ENCODE measurements around the gene CIROP.

Gene CIROP

DNA sequence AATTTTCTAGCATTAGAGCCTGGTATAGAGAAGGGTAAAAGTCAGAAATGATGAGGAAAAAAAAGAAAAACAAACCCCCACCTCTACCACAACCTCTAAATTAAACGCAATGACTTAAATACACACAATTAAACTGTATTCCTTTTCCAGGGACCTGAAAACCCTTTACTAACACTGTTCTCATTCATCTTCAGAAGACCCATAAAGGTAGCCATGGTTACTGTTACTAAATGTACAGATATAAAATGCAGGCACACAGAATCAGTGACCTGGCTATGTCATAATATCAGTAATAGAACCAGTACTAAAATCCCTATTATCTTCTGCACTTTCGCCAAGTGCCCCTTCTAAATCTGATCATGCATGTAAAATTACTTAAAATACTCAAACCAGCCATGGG lies 11.3 kb downstream of the CIROP start:
- Histone ChIP-seq H3K79me2 (ENCODE audit: insufficient read depth, low read length) (peaks cover 30% of the 10 kb centered on the region), H3K4me3 (ENCODE audit: low read depth, low read length, poor library complexity, severe bottlenecking) (peak overlapping the region; percentile 73), H3K9ac (ENCODE audit: low read length) (peak overlapping the region; percentile 83), H3F3A (ENCODE audit: insufficient read depth, low read length) (no peaks in the 10 kb centered on the region), H2AFZ (ENCODE audit: low read length) (no peak overlapping the region), H3K27ac (ENCODE audit: low read depth, low read length, poor library complexity, severe bottlenecking) (no peak overlapping the region), H4K20me1 (ENCODE audit: insufficient read depth, low read length) (no peaks in the 10 kb centered on the region), H3K4me1 (ENCODE audit: insufficient read depth, low read length, severe bottlenecking) (peaks cover 25% of the 10 kb centered on the region), H3K4me2 (ENCODE audit: low read length) (peak overlapping the region; percentile 93), H3K9me3 (ENCODE audit: low read length) (no peaks in the 10 kb centered on the region), H3K36me3 (ENCODE audit: insufficient read depth, low read length) (peaks cover 69% of the 10 kb centered on the region), H3K9me2 (ENCODE audit: low read depth, low read length) (no peaks in the 10 kb centered on the region), H3K27me3 (ENCODE audit: insufficient read depth, low read length) (no peaks in the 10 kb centered on the region)
- TF ChIP-seq EZH2 (IDR thresholded peaks at IDR 0.05; ENCODE audit: borderline replicate concordance, low read length): no peak
- TF ChIP-seq, protein P1, sequence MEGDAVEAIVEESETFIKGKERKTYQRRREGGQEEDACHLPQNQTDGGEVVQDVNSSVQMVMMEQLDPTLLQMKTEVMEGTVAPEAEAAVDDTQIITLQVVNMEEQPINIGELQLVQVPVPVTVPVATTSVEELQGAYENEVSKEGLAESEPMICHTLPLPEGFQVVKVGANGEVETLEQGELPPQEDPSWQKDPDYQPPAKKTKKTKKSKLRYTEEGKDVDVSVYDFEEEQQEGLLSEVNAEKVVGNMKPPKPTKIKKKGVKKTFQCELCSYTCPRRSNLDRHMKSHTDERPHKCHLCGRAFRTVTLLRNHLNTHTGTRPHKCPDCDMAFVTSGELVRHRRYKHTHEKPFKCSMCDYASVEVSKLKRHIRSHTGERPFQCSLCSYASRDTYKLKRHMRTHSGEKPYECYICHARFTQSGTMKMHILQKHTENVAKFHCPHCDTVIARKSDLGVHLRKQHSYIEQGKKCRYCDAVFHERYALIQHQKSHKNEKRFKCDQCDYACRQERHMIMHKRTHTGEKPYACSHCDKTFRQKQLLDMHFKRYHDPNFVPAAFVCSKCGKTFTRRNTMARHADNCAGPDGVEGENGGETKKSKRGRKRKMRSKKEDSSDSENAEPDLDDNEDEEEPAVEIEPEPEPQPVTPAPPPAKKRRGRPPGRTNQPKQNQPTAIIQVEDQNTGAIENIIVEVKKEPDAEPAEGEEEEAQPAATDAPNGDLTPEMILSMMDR (IDR thresholded peaks at IDR 0.05; ENCODE audit: low read length): no peak

DNA sequence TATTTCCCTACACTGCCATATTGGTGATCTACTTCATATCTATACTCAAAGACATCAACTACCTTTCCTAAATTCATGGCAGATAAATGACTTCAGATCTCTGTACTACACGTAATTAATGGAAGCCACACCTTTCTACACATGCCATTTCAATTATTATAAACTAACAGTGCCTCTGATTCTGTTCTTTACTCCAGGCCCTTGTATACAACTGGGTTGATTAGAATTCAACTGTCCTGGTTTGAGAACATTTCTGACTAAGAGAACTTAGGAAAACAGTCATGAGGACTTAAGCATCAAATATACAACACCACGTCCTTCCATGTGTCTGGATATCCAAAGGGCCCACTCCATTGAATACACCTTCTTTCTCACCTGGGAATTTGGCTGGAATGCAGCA lies 11.7 kb downstream of the CIROP start:
- peak overlapping the region; percentile 73 for H3K4me3 ChIP-seq (ENCODE audit: low read depth, low read length, poor library complexity, severe bottlenecking)
- peaks cover 25% of the 10 kb centered on the region for H3K4me1 ChIP-seq (ENCODE audit: insufficient read depth, low read length, severe bottlenecking)
- H3K9ac ChIP-seq (ENCODE audit: low read length): peak overlapping the region; percentile 9; the same call in 1 of the 2 replicates
- no peaks in the 10 kb centered on the region for H4K20me1 ChIP-seq (ENCODE audit: insufficient read depth, low read length)
- no peaks in the 10 kb centered on the region for H3K9me2 ChIP-seq (ENCODE audit: low read depth, low read length)
- no peak overlapping the region for H3K27ac ChIP-seq (ENCODE audit: low read depth, low read length, poor library complexity, severe bottlenecking)
- peaks cover 69% of the 10 kb centered on the region for H3K36me3 ChIP-seq (ENCODE audit: insufficient read depth, low read length)
- TF ChIP-seq, protein P1 (IDR thresholded peaks at IDR 0.05; ENCODE audit: low read length): no peak
- TF ChIP-seq EZH2 (IDR thresholded peaks at IDR 0.05; ENCODE audit: borderline replicate concordance, low read length): no peak
- peaks cover 30% of the 10 kb centered on the region for H3K79me2 ChIP-seq (ENCODE audit: insufficient read depth, low read length)
- H3K9me3 ChIP-seq (ENCODE audit: low read length): no peaks in the 10 kb centered on the region
- no peaks in the 10 kb centered on the region for H3K27me3 ChIP-seq (ENCODE audit: insufficient read depth, low read length)
- no peaks in the 10 kb centered on the region for H3F3A ChIP-seq (ENCODE audit: insufficient read depth, low read length)
- H2AFZ ChIP-seq (ENCODE audit: low read length): no peak overlapping the region
- H3K4me2 ChIP-seq (ENCODE audit: low read length): peak overlapping the region; percentile 93

GRCh38 chr14:23091294-23092225 lies 13.2 kb downstream of the CIROP start:
- peaks cover 68% of the 10 kb centered on the region for H3K36me3 ChIP-seq (ENCODE audit: insufficient read depth, low read length)

More at GRCh38 chr14:23091294-23092225, 13.2 kb downstream of the CIROP start:
- Histone ChIP-seq H3F3A (ENCODE audit: insufficient read depth, low read length) (no peaks in the 10 kb centered on the region), H3K27ac (ENCODE audit: low read depth, low read length, poor library complexity, severe bottlenecking) (no peak overlapping the region), H3K9ac (ENCODE audit: low read length) (no peak overlapping the region), H3K4me1 (ENCODE audit: insufficient read depth, low read length, severe bottlenecking) (peaks cover 21% of the 10 kb centered on the region), H3K4me2 (ENCODE audit: low read length) (no peak overlapping the region), H4K20me1 (ENCODE audit: insufficient read depth, low read length) (no peaks in the 10 kb centered on the region), H3K9me3 (ENCODE audit: low read length) (no peaks in the 10 kb centered on the region), H2AFZ (ENCODE audit: low read length) (no peak overlapping the region), H3K27me3 (ENCODE audit: insufficient read depth, low read length) (no peaks in the 10 kb centered on the region), H3K9me2 (ENCODE audit: low read depth, low read length) (no peaks in the 10 kb centered on the region), H3K79me2 (ENCODE audit: insufficient read depth, low read length) (peaks cover 30% of the 10 kb centered on the region), H3K4me3 (ENCODE audit: low read depth, low read length, poor library complexity, severe bottlenecking) (no peak overlapping the region)
- TF ChIP-seq EZH2 (IDR thresholded peaks at IDR 0.05; ENCODE audit: borderline replicate concordance, low read length): no peak
- TF ChIP-seq, protein P1 (IDR thresholded peaks at IDR 0.05; ENCODE audit: low read length): no peak

Data from OCI-LY1 (cell line).